ENCODE results near the gene C9orf78.
A peak's percentile ranks its signal among the peaks of the same experiment; 100 is the strongest.

C9orf78 gene

DNA sequence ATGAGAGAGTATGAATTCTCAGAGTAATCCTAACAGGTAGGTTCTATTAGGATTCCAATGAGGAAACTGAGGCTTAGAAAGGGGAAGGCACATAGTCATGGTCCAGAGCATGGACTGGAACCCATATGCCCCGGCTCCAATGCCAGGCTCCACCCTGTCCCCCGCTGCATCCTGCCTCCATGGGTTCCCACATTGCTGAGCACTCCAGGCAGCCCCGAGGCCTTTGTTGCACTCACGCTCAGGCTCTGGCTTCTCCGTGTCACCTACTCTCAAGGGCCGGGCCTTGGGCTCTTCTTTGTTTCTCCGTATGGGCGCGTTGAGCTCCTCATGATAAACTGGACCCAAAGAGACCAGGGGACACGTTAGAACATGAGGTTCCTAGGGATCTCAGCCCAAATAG is 6.1 kb downstream of the C9orf78 start:
- TF ChIP-seq CTCF (IDR thresholded peaks at IDR 0.05): no peak
- DNase-seq (ENCODE audit: low spot score): no peak
- H3K27ac ChIP-seq: no peak overlapping the region
- H3K4me3 ChIP-seq: no peak overlapping the region

GRCh38 chr9:129828051-129828450 is 7.0 kb downstream of the C9orf78 start:
- Histone ChIP-seq H3K27ac (no peak overlapping the region), H3K4me3 (no peak overlapping the region)
- TF ChIP-seq CTCF (IDR thresholded peaks at IDR 0.05): no peak
- DNase-seq (ENCODE audit: low spot score): no peak

DNA sequence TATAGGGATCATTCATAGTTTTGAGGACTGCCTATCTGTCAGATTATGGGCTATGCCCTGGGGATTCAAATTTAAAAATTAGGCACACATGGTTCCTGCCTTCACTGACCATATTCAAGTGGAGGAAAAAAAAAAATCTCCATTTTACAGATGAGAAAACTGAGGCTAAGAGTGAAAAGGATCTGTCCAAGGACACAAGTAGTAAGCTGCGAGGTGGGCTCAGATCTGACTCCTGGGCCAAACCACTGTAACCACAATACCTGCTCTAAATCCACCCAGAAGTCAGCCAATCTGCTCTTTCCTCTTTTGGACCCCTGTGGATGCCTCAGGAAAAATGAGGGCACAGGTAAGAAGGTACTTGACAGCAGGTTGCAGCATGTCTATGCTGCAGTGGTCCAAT is 8.3 kb downstream of the C9orf78 start:
- no peak for TF ChIP-seq CTCF (IDR thresholded peaks at IDR 0.05)
- Histone ChIP-seq H3K4me3 (no peak overlapping the region), H3K27ac (no peak overlapping the region)
- DNase-seq (ENCODE audit: low spot score): no peak

DNA sequence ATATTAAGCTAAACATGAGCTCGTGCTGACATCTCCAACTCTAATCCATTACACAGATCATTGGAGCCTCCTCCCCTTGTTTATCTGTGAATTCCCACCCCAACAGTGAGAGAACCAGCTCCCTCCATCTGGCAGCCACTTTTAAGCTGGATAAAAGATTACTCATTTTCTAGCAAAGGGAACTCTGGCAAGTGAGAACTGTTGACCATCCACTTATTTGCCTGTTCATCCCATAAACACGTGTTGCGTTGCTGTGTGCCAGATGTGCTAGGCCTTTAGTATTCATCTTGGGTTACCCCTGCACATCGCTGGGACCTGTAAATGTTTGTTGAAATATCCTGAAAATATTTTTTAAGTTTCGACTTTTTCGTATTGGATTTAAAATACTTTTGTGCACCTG is 8.7 kb downstream of the C9orf78 start:
- no peak for TF ChIP-seq CTCF (IDR thresholded peaks at IDR 0.05)
- Histone ChIP-seq H3K27ac (no peak overlapping the region), H3K4me3 (no peak overlapping the region)
- no peak for DNase-seq (ENCODE audit: low spot score)

GRCh38 chr9:129823935-129824601 is 11.0 kb downstream of the C9orf78 start, which contains the start of gene TOR1A:
Gene TOR1A (minus strand): TSS chr9:129824136. CDS start chr9:129824085, 51 bp downstream.
- Histone ChIP-seq H3K27ac (peak within 1 kb of the TSS; percentile 37 to 91), H3K4me3 (peak within 1 kb of the TSS; percentile 92)
- no peak for TF ChIP-seq CTCF (IDR thresholded peaks at IDR 0.05)
- DNase-seq (ENCODE audit: low spot score): peak; percentile 96

DNA sequence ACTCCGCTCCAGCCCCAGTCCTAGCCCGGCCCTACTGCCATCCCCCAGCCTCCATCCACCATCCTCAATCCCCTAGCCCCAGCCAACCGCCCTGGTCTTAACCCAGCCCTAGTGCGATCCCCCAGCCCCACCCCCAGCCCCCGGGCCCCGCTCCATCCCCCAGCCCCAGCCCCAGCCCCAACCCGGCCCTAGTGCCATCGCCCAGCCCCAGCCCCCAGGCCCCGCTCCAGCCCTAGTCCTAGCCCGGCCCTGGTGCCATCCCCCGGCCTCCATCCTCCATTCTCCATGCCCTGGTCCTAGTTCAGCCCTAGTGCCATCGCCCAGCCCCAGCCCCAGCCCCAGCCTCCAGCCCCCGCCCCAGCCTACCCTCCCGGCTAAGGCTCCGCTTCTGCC is 11.5 kb downstream of the C9orf78 start:
- peak overlapping the region; percentile 37 to 91 for H3K27ac ChIP-seq
- no peak for DNase-seq (ENCODE audit: low spot score)
- peak overlapping the region; percentile 92 for H3K4me3 ChIP-seq
- no peak for TF ChIP-seq CTCF (IDR thresholded peaks at IDR 0.05)

GRCh38 chr9:129822898-129823541 is 12.1 kb downstream of the C9orf78 start:
- H3K4me3 ChIP-seq: peak overlapping the region; percentile 92
- DNase-seq (ENCODE audit: low spot score): no peak
- H3K27ac ChIP-seq: peak overlapping the region in 1 of 2 donors; percentile 91
- no peak for TF ChIP-seq CTCF (IDR thresholded peaks at IDR 0.05)

Data from coronary artery (tissue), 2 donors.